CD4-positive, alpha-beta T cell treated with Interferon gamma for 1 hour (primary cell): ENCODE data around the gene SHISA5.
"Not testable (repeated sequence)": the region's sequence is repeated elsewhere in the genome, so short reads cannot be mapped to it uniquely, and the experiment has no call there.

Source experiments
- DNase-seq: peaks from one replicate; pipeline ENCODE4 v3.0.0-alpha.2; 2020

The SHISA5 gene

GRCh38 chr3:48475188-48475587 is 28.8 kb downstream of the SHISA5 start:
- DNase-seq = no peak

GRCh38 chr3:48474619-48475018 is 29.4 kb downstream of the SHISA5 start:
- DNase-seq = no peak

- DNase-seq = not testable (repeated sequence)
Observed at GRCh38 chr3:48474031-48474430, 29.9 kb downstream of the SHISA5 start.

DNA sequence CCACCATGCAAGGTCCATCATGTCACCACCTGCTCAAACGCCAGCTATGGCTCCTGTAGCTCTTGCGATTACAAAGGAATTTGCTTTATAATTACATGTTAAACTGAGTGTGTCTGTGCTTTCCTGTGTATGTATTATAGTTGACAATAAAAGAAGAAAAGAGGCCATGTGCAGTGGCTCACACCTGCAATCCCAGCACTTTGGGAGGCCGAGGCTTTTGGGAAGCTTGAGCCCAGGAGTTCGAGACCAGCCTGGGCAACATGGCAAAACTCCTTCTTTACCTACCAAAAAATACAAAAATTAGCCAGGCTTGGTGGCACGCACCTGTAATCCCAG is 30.4 kb downstream of the SHISA5 start:
- DNase-seq = no peak

- peak; percentile 97 for DNase-seq
Observed at GRCh38 chr3:48472923-48473616, 30.9 kb downstream of the SHISA5 start.

DNA sequence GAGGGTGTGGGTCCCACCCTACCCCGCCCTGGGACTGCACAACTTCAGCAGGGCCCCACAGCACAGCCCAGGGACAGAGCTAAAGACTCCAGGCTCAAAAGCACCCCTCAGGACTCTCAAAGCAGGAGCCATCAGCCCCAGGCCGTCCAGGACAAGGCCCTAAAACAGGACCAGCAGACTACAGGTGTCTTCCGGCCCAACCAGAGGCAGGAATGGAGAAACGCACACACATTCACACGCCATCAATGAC is 31.4 kb downstream of the SHISA5 start:
- DNase-seq = no peak

GRCh38 chr3:48470286-48470685 is 33.7 kb downstream of the SHISA5 start:
- no peak for DNase-seq

GRCh38 chr3:48469046-48469915 is 34.7 kb downstream of the SHISA5 start:
- DNase-seq = no peak

DNA sequence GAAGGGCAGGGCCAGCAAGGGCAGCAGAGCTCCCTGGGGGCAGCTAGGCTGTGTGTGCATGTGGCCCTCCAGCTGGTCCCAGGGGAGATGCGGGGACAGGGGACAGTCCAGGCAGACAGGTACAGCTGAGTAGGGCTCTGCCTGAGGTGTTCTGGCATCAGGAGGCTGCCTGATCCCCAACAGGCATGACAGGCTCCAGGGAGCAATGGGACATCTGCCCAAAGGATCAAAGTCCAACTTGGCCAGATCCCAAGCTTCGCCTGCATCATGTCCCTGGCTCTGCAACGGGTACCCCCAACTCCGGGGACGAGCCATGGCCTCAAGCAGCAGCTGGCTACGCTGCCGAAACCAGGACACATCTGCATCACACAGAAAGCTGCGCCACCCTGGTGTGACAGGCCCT is 35.6 kb downstream of the SHISA5 start:
- DNase-seq = no peak

- no peak for DNase-seq
Observed at GRCh38 chr3:48467473-48468267, 36.3 kb downstream of the SHISA5 start.

DNA sequence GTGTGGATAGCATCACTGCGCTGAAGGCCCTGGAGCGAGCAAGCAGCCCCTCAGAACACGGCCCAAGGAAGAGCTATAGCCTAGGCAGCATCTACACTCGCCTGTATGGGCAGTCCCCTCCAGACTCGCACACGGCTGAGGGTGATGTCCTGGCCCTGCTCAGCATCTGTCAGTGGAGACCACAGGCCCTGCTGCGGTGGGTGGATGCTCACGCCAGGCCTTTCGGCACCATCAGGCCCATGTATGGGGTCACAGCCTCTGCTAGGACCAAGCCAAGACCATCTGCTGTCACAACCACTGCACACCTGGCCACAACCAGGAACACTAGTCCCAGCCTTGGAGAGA is 36.9 kb downstream of the SHISA5 start:
- no peak for DNase-seq

- DNase-seq = peak; percentile 21
Observed at GRCh38 chr3:48466386-48467109, 37.4 kb downstream of the SHISA5 start.

DNA sequence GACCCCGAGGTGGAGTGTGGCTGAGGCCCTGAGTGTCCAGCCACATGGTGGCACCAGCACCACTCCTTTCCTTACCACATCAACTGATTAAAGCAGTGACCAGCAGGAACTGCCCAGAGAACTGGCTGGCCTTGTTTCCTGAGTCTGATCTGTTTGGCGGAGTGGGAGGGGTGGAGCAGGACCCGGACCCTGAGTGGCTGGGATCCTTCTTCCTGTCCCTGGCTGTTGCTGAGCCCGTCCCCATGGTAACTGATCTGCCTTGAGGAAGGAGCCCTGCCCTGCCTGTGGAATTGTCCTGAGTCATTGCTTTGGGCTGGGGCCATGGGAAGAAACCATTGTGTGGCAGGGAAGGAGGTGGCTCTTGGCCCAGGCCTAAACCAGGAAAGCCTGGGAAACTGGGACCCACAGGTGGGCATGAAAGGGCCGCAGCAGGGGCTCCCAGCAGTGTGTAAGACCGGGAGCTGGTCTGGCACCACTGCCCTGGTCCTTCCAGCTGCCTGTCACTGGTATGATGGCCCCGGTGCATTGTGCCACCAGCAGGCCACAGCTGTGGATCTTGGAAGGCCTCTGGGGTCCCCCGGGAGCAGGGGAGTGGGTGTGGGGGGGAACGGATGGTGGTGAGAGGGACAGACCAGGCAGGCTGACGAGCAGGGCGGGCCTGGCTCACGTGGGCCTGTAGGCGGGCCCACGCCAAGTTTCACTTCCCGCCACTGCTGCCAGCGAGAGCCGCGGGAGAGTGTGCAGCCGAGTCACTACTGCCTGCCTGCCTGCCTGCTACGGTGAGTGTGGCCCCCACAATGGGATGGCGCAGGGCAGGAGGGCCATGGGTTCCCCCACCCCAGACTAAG is 38.2 kb downstream of the SHISA5 start:
- peak; percentile 90 for DNase-seq

DNA sequence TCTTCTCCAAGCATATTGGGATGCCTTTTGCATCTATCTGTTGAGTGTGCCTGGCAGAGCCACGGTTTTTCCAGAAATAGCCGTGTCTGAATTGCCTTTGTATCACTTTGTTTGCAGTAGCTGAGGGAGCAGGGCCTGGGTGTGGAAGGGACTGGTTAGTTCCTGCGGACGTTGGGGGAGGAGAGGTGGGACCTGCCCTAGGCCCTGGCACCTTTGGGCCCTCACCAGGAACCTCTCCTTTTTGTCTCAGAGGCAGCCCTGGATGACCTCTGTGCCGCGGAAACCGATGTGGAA is 38.8 kb downstream of the SHISA5 start:
- DNase-seq = no peak

DNA sequence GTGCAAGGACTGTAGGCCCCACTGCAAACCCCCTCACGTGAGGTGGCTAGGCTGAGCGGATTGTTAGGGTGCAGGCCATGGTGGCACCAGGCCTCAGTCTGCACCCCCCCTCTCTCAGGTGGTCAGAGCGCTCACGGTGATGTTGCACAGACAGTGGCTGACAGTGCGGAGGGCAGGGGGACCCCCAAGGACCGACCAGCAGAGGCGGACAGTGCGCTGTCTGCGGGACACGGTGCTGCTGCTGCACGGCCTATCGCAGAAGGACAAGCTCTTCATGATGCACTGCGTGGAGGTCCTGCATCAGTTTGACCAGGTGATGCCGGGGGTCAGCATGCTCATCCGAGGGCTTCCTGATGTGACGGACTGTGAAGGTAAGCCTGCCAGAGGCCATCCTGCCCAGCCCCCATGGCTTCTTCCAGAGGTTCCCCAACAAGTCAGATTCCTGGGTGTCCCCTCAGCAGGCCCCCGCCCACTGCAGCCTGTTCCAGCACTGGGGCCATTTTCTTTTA is 39.2 kb downstream of the SHISA5 start:
- no peak for DNase-seq

- DNase-seq = no peak
Observed at GRCh38 chr3:48463703-48464102, 40.3 kb downstream of the SHISA5 start.

DNA sequence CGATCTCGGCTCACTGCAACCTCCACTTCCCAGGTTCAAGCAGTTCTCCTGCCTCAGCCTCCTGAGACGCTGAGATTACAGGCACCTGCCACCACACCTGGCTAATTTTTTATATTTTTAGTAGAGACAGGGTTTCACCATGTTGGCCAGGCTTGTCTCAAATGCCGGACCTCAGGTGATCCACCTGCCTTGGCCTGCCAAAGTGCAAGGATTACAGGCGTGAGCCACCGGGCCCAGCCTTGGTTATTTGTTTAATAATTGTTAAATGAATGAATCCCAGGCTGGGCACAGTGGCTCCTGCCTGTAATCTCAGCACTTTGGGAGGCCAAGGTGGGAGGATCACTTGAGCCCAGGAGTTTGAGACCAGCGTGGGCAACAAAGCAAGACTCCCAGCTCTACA is 42.2 kb downstream of the SHISA5 start:
- not testable (repeated sequence) for DNase-seq

- no peak for DNase-seq
Observed at GRCh38 chr3:48460517-48460902, 43.5 kb downstream of the SHISA5 start.

GRCh38 chr3:48459773-48460516 is 44.0 kb downstream of the SHISA5 start:
- no peak for DNase-seq

DNA sequence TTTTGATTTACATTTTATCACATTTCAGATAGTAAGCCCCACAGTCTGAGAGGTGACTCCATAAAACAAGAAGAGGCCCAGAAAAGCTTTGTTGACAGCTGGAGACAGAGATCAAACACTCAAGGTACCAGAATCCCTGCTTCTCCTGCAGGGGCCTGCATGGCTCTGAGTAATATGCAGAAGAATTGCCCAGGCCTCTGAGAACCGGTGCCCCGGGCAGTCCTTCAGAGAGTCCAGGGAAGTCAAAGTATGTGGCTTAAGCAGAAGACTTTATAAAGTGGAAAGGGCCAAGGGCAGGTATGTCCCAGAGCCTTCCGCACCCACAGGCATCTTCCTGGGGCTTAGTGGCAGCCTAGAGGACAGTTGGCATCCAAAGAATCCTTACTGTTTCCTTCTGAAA is 44.6 kb downstream of the SHISA5 start:
- no peak for DNase-seq

DNA sequence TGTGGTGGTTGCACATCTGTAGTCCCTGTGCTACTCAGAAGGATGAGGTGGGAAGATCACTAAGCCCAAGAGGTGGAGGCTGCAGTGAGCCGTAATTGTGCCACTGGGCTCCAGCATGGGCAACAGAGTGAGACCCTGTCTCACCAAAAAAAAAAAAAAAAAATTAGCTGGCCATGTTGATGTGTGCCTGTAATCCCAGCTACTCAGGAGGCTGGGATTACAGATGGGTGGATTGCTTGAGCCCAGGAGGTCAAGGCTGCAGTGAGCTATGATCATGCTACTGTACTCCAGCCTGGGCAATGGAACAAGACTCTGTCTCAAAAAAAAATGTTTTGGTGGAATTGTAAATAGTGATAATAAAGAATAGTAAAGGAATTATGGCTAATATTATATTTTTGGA is 47.5 kb downstream of the SHISA5 start:
- no peak for DNase-seq

DNA sequence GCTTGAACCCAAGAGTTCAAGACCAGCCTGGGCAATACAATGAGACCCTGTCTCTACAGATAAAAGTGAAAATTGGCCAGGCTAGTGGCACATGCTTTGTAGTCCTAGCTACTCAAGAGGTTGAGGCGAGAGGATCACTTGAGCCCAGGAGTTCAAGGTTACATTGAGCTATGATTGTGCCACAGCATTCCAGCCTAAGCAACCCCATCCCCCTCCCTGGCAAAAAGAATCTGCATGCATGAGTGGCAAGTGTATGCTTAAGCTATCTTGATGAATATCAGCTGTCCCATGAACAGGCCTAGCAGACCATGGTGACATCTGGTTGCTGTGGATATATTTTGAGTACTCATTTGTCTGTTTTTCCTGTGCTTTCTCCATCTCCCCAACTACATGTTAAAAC is 52.7 kb downstream of the SHISA5 start:
- DNase-seq = no peak
